NK-92 (cell line): Measurements from ENCODE around the gene MANBA.

Source experiments
- DNase-seq: peaks from one replicate; lab custom pipeline; 2025; ENCODE audit not compliant: unreplicated experiment; lab: John Stamatoyannopoulos, UW

The MANBA gene

DNA sequence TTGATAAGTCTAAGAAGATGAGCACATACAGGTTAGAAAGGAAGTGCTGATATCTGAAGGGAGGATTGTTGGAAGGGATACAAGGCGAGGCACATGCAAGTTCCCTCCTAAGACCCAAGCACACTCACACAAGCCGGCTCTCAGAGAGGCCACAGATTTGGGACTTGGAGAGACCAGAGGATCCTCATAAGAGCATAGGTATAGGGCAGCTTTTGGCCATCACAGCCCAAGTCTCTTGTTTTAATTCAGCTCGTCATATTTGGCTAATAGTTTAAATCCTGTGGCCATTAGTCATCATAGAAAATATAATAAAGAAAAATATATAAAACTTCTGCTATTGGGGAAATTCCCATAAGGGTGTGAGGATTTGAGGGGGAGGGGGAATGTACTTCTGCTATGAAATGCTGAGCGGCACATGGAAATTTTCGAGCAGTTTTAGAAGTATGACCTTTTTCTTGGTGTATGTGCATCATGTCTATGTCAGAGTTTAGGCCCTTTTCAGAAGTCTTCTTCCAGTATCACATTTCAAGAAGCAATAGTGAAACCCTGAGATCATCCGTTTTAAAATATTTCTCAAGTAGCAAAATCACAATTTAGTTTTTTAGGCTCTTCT lies 161.9 kb downstream of the MANBA start:
- DNase-seq, result no peak

DNA sequence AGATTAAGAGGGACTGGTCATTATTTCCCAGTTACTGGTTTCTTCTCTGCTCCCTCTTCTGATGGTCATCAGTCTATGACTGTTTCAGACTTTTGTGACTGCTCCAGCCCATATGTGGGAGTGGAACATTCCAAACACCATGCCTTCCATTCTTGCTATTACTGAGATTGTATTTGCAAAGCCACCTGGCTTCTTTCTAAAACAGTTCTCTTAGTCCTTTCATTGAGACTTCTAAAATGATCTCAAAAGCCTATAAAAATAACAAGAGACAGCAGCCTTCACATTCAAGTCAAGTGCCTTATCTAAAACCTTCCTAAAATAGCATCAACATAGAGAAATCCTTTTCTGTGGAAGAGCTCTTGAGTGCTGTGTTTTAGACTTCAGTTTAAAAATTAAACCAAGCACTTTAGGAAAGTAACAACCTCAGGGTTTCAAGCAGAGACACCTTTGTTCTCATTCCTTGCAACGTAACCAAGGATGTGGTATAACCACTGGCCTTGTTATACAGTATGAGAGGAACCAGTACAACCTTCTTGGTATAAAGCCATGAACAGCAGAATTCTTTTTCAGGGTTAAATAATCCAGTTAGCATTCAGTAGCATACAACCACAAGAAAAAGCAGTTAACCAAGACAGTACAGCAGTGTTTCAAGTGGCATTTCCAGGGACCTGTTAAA lies 162.5 kb downstream of the MANBA start:
- no peak for DNase-seq

DNA sequence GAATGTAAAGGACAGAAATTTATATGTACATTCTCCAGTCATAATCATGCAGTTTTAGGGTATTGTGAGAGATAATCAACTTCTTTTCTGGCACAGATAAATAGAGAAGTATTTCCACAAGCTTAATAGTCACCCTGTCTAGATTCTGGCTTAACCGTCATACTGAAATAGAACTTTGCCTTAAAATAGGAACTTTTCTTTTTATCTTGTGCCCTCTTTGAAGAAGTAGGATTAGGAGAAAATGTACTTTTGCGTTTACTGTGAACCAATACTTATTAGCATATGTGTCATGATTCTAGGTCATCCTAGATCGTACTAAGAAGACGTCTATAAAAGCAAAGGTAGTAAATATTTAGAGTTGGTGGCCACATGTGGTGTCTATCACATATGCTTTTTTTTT lies 164.2 kb downstream of the MANBA start:
- DNase-seq, result no peak

DNA sequence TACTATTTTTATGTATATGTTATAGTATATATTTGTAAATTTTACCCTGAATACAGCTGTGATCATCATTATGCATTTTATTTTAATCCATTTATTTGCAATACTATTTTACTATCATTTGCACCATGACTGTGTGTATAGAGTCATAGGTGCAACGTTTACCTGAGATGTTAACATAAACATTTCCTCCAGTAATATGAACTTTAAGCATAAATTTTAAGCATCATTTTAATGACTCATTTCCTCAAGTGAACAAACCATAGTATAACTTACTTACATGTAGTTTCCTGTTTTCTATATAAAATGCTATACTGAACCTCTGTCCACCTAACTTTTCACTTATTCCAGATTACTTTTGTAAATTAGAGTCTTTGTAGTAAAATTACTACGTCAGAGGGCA lies 166.8 kb downstream of the MANBA start:
- DNase-seq, result no peak

DNA sequence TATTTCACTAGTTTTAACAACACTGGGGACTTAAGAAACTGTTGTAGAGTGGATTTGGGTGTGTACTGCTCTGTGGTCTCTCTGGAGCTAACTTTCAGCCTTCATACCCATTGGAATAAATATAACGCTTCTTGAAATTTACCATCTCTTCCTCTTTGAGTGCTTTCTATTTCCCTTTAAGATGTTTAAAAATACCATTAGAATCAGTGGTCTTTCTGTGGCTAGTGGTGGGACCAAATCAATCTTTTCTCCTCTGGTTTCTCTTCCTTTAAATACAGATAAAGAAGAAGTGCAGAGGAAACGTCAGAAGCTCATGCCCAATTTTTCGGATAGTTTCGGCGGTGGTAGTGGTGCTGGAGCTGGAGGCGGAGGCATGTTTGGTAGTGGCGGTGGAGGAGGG lies 167.6 kb downstream of the MANBA start:
- DNase-seq, result no peak

DNA sequence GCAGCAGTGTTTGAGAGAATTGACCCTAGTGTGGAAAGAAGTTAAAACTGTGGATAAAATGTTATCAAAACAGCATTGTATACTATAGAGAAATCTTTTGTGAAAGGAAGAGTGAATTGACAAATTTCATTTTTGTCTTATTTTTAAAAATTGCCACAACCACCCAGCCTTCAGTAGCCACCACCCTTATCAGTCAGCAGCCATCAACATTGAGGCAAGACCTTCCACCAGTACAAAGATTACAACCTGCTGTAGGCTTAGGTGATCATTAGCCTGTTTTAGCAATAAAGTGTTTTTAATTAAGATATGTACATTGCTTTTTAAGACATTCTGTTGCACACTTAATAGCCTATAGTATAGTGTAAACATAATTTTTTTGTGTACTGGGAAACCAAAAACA lies 168.5 kb downstream of the MANBA start:
- DNase-seq, result no peak

DNA sequence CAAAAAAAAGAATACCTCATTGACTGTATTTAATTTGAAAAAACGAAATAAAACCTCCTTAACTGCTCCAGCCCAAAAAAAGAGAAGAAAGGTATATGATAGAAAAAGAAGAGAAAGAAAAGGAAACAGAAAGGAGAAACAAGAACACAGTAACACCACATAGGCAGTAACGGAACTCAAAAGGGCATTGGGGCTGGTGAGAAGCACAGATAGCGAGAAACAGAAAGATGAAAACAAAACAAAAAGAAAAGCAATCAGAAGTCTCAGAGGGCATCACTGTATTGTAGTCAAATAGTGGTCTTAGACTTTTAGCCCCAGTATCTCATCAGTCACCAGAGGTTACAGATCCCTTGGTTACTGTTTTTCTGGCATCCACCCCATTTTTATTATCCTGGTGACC lies 171.0 kb downstream of the MANBA start:
- no peak for DNase-seq

DNA sequence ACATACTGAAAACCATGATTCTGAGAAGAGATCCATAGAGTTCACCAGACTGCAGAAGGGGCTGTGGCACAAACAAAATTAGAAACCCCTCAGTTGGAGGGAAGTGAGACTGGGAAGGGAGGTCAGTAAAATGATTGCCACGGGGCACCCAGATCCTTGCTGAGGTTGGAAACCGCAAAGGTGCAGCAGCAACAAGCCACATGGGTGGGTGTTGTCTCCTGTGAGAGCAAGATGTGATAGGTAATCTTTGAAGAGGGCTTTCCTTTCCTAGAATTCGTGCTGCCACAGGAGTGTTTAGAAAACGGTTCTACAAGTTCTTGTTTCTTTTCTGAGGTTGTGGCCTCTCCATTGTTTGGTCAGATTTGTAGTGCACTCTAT lies 174.1 kb downstream of the MANBA start:
- no peak for DNase-seq

DNA sequence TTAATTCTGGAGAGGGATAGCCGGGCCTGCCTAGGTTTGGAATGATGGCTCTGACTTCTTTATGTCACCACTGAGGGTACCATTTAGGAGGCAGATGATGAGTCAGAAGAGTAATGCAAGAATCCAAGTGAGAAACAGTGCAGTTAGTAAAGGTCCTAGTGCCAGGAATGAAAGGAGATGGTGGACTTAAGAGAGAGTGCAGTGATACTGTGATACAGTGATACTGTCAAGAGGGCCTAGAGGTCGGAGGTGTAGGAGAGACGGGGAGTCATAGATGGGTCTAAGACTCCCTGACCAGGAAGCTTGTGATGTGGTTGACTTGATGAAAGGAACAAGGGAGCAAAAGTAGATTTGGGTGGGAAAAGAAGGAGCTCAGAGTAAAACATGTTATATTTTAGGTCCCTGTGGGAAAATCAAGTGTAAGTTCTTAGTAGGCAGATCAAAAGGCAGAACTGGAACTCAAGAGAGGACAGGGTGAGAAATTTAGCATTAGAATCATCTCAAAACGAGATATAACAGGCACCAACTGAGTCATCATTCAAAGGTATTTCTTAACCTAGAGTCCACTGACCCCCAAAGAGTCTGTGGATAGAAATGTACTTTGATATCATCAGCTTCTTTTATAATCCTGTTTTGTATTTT lies 174.6 kb downstream of the MANBA start:
- DNase-seq, result no peak

DNA sequence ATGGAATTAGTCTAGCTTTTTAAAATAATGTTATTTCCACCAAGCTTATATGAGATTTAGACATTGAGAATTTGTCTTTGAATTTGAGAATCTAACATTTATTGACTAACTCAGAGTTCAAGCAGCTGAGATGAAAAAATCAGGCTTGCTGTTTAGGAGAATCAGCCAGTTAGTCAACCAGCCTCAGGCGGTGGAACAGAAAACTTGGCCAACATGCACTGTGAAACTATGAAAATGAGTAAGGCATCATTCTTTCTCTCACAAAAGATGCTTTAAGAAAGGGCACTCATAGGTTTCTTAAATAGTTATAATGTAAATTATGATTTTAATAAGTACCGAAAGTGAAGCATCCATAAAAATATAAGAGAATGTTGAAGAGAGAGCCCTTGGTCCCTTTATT lies 175.4 kb downstream of the MANBA start:
- no peak for DNase-seq

DNA sequence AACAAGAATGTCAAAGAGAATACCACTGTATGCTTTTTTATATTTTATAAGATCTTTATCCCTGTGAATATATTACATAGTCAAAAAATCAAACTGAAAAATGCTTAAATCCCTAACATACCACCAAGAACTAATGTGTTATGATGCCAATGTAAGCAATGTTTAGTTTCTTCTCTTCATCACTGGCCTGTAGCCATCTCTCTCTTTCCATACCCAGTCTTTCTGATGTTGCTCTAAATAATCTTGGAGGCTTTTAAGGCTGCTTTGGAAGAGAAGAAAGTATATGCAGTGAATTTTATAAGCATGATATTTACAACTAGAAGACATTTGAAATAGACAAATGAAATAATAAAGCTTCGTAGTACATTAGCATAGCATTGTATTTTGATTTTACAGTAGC lies 176.7 kb downstream of the MANBA start:
- DNase-seq, result no peak
